Measurements from ENCODE around the gene HLA-DMA. TPM values are rescaled to one million over a fixed set of nuclear protein-coding genes. Genes with fewer than 3 reads are reported as not detected.

Gene HLA-DMA
- total RNA-seq, 2 experiments from 2014 or later = 54.0 to 54.3 TPM

DNA sequence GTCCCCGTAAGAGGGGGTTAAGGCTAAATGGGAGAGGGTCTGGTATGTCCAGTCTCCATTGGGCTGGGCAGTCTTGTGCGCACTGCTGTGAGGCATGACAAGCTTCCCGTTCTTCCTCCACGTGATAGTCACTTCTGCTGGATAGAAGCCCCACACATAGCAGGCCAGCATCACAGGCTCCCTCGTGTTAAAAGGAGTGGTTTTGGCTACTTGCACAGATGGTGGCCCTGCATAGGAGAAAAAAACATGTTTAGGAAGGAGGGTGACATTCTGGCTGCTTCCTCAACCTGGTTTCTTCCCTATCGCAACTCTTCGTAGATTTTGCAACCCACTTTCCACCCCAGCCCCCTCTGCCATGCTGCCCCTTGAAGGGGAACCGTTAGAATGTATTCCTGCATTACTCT, 15.7 kb downstream of the HLA-DMA start:
- DNase-seq = no peak
- POLR2A ChIA-PET = interaction anchor here (8.5 kb wide), 1 partner anchor 33 kb away, joined by 303 read pairs; the partner anchor contains the start of gene BRD2
- no peak overlapping the region for H3K27ac Mint-ChIP-seq
- CTCF ChIA-PET = interaction anchor here (1.3 to 8.6 kb wide), 2 partner anchors 17 to 47 kb away, joined by 4 to 136 read pairs; partner anchors contain the start of gene HLA-DMA
- peaks cover 23% of the 10 kb centered on the region for H3K36me3 Mint-ChIP-seq (ENCODE audit: low read depth)
- H3K4me3 Mint-ChIP-seq = no peak overlapping the region
- no peaks in the 10 kb centered on the region for H3K27me3 Mint-ChIP-seq
- no peaks in the 10 kb centered on the region for H3K9me3 Mint-ChIP-seq
- peaks cover 33% of the 10 kb centered on the region for H3K4me1 Mint-ChIP-seq

DNA sequence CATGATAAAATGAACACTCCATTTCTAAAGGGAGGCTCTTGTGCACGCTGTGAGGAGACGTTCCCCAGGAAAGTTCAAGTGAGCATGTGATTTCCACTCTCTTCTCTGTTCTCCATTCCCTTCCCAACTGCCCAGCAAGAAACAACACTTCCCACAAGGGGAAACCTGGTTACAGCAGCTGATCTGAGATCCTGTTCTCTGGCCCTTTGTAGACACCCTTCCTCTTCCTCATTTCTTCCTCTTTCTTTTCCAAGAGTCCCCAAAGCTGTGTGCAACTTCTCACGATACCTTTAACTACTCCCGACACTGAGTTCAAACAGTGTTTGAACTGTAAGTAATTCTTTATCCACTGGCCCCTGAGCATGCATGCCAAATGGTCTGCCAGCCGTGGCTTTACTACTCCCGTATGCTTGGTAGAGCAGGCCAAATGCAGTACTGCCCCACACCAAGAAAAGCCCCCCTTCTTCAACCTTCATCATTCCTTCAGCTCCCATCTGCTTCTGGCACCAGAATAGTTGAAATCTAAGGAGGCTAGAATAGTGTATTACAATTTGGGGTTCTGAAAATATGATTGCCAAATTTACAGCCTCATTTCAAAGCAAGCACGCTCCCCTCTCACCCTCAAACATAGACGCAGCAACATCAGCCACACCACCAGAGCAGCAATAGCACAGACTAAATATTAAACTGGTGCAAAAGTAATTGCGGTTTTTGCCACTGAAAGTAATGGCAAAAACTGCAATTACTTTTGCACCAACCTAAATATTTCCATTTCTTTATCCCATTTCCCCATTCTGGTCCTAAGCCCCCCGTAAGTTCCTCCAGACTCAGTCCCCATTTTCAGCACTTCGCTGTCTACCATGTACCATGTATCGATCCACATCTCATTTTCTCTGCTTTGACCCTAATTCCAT, 16.4 kb downstream of the HLA-DMA start:
- Mint-ChIP-seq H3K27me3 (no peaks in the 10 kb centered on the region), H3K4me3 (no peak overlapping the region), H3K27ac (no peak overlapping the region), H3K4me1 (peaks cover 26% of the 10 kb centered on the region), H3K9me3 (no peaks in the 10 kb centered on the region), H3K36me3 (ENCODE audit: low read depth) (peaks cover 23% of the 10 kb centered on the region)
- ChIA-PET POLR2A (interaction anchor here (0.8 to 7.1 kb wide), 5 partner anchors 8 to 48 kb away, joined by 3 to 135 read pairs (median 3); partner anchors contain the start of gene BRD2), CTCF (interaction anchor here (0.8 to 7.0 kb wide), 6 partner anchors 10 to 49 kb away, joined by 3 to 140 read pairs (median 12); no protein-coding TSS in a partner anchor)
- DNase-seq = no peak

DNA sequence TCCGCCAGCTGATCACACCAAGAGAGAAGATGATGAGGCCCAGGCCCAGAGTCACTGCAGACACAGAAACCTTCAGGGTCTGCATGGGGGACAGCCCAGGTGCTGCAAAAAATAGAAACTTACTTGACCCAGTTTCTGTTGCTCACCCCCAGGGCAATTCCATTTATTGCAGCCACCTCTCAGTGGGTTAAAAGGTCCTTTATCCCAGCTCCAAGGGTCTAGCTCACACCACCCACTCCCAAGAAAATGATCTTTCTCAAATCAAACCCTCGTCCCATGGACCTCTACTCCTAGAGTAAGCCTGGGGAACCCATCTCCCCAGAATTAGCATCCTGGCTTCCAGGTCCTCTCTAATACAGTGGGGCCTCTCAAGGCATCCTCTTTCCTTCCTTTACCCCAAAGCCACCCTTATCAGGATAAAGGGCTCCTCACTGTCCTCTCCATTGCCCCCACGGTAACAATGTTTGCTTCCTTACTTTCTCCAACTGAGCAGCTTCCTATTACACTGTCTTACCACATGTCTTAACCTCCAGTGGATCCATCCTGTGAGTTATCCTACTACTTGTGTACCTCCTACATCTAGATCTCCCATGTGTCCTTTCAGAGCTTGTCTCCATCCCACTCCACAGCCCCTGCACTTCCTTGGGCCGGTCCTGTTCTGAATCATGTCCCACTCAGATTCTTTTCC, 17.2 kb downstream of the HLA-DMA start:
- Mint-ChIP-seq H3K27me3 (no peaks in the 10 kb centered on the region), H3K4me1 (peaks cover 23% of the 10 kb centered on the region), H3K9me3 (no peaks in the 10 kb centered on the region), H3K36me3 (ENCODE audit: low read depth) (peaks cover 23% of the 10 kb centered on the region), H3K4me3 (no peak overlapping the region), H3K27ac (no peak overlapping the region)
- no peak for DNase-seq
- ChIA-PET CTCF (interaction anchor here (0.8 to 7.0 kb wide), 7 partner anchors 9 to 50 kb away, joined by 3 to 140 read pairs (median 5); partner anchors contain the start of gene HLA-DMA), POLR2A (interaction anchor here (0.8 to 7.1 kb wide), 6 partner anchors 9 to 49 kb away, joined by 3 to 135 read pairs (median 4); partner anchors contain the start of genes BRD2 and HLA-DMA)

DNA sequence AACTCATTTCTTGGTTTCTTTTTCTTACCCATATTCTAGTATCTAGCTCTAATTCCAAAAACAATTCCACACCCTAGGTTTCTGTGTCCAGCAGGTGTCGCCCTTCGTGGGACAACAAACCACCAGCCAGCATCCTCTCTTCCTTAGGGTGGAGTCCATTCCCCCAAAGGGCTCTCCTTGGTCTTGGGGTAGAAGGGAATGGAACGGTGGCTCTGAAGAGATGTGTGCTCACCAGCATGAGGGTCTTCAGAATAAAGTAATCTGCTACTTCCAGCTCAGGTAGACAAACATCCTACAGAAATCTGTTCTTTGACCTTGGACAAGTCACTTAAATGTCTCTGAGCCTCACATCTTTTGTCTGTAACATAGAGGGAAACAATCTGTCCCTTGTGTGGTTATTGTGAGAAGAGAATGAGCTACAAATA, 19.2 kb downstream of the HLA-DMA start:
- Mint-ChIP-seq H3K9me3 (no peaks in the 10 kb centered on the region), H3K27me3 (peaks cover 2% of the 10 kb centered on the region), H3K27ac (no peak overlapping the region), H3K4me3 (no peak overlapping the region), H3K4me1 (peaks cover 16% of the 10 kb centered on the region), H3K36me3 (ENCODE audit: low read depth) (peaks cover 23% of the 10 kb centered on the region)
- DNase-seq = peak; percentile 79
- POLR2A ChIA-PET = interaction anchor here (0.6 to 7.1 kb wide), 16 partner anchors 9 to 88 kb away, joined by 3 to 135 read pairs (median 4); partner anchors contain the start of genes BRD2 and HLA-DMA
- CTCF ChIA-PET = interaction anchor here (0.6 to 7.0 kb wide), 37 partner anchors 8 to 315 kb away, joined by 3 to 181 read pairs (median 7); partner anchors contain the start of genes BRD2, HLA-DMA, HLA-DPA1 and HLA-DPB1

DNA sequence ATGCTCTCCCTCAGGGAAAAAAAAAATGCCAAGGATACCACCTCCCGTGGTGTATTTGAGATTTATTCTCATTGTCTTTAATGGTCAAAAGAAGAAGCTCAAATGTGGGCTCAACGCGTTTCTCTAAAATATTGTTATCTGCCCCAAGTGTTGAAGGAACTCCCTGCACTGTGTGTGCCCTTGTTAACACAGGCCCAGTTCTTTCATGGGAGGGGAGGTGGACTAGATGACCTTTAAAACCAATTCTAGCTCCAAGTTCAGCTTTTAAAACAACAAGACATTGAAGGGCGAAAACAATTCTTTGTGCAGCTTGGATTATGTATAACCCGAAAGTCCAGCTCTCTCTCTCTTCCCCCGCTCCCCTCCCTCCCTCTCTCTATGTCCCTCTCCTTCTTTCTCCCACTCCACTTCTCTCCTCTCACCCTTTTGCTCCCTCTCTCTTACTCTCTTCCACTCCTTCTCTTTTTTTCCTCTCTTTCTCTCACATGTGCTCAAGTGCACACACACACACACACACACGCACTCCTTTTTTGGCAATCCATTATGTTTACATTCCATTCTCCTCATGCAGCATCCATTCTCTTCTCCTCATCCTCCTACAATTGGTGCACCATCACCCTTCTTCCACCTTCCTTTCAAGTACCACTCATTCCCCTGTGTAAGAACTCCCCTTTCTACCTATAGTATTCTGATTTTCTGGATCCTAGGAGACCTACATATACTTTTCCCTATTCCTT, 20.6 kb downstream of the HLA-DMA start:
- CTCF ChIA-PET = interaction anchor here (0.8 to 7.0 kb wide), 14 partner anchors 13 to 251 kb away, joined by 3 to 181 read pairs (median 7); partner anchors contain the start of genes BRD2, HLA-DMA, HLA-DPB1 and TAP2
- Mint-ChIP-seq H3K4me1 (peaks cover 14% of the 10 kb centered on the region), H3K36me3 (ENCODE audit: low read depth) (peaks cover 13% of the 10 kb centered on the region), H3K27me3 (peaks cover 2% of the 10 kb centered on the region), H3K27ac (no peak overlapping the region), H3K9me3 (no peaks in the 10 kb centered on the region), H3K4me3 (no peak overlapping the region)
- POLR2A ChIA-PET = interaction anchor here (1.0 to 7.1 kb wide), 5 partner anchors 10 to 94 kb away, joined by 3 to 135 read pairs (median 10); partner anchors contain the start of genes BRD2, HLA-DMA and TAP2
- no peak for DNase-seq

DNA sequence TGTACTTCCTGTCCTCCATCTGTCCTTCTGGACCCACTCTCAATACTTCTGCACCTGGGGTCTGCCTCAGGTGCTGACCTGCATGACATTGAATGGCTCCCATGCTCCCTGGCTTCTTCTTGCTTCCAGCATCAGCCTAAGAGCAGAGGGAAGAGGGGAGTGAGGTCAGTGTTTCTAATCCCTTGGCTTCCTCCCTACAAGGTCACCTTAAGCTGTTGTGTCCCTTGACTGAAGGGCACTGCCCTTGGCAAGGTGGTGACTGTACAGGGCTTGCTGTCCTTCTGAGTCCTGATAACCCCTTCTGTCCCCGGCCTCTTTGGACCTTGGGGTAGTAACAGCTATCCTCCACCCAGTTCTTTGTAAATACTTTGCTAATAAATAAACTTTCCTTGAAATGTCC, 21.7 kb downstream of the HLA-DMA start:
- Mint-ChIP-seq H3K36me3 (ENCODE audit: low read depth) (peaks cover 5% of the 10 kb centered on the region), H3K9me3 (no peaks in the 10 kb centered on the region), H3K27ac (no peak overlapping the region), H3K4me3 (no peak overlapping the region), H3K4me1 (peaks cover 14% of the 10 kb centered on the region), H3K27me3 (peaks cover 3% of the 10 kb centered on the region)
- DNase-seq = no peak
- CTCF ChIA-PET = interaction anchor here (1.0 to 7.0 kb wide), 5 partner anchors 12 to 54 kb away, joined by 4 to 181 read pairs (median 62); partner anchors contain the start of gene HLA-DMA
- POLR2A ChIA-PET = interaction anchor here (1.0 to 7.1 kb wide), 3 partner anchors 36 to 93 kb away, joined by 3 to 135 read pairs (median 3); partner anchors contain the start of genes BRD2 and TAP2

DNA sequence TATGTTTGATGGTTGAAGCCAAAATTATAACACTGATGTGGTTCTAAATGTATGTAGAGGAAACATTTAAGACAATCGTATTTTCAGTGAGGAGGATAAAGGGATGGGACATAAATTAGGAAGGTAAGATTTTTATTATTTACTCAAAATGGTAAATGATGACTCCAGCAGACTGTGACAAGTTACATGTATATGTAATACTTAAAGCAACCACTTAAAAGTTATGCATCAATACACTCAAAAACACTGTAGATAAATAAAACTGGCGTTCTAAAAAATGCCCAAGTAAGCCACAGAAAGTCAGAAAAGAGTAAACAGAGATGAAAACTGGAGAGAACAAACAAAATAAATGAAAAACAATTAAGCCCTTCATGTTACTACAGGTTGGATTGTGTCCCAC, 30.8 kb downstream of the HLA-DMA start:
- Mint-ChIP-seq H3K27ac (no peak overlapping the region), H3K27me3 (peaks cover 21% of the 10 kb centered on the region), H3K4me1 (peaks cover 2% of the 10 kb centered on the region), H3K9me3 (no peaks in the 10 kb centered on the region), H3K4me3 (no peak overlapping the region), H3K36me3 (ENCODE audit: low read depth) (no peaks in the 10 kb centered on the region)
- ChIA-PET CTCF (interaction anchor here (1.6 to 3.0 kb wide), 2 partner anchors 12 to 63 kb away, joined by 6 to 11 read pairs; no protein-coding TSS in a partner anchor), POLR2A (no interaction called here)
- DNase-seq = no peak

DNA sequence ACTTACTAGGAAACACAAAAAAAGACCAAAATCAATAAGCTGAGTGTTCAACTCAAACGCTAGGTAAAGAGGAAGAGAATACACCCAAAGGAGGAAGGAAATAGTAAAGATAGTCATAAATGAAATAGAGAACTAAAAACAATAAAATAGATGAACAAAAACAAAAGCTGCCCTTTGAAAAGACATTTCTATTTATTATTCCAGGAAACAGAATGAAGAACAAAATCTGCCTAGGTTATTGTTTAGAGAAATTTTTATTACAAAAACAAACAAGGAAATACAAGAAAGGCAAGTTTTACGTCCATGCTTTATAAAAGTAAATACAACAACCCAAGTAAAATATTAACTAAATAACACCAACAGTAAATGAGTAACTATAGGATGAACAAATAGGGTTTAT, 32.2 kb downstream of the HLA-DMA start:
- H3K36me3 Mint-ChIP-seq (ENCODE audit: low read depth) = no peaks in the 10 kb centered on the region
- H3K4me3 Mint-ChIP-seq = no peak overlapping the region
- ChIA-PET POLR2A (interaction anchor here (0.6 to 1.1 kb wide), 2 partner anchors 52 to 66 kb away, joined by 3 read pairs; partner anchors contain the start of gene PSMB9), CTCF (interaction anchor here (0.5 to 3.0 kb wide), 3 partner anchors 13 to 465 kb away, joined by 3 to 11 read pairs (median 5); no protein-coding TSS in a partner anchor)
- H3K4me1 Mint-ChIP-seq = peaks cover 8% of the 10 kb centered on the region
- H3K27ac Mint-ChIP-seq = no peak overlapping the region
- DNase-seq = no peak
- peaks cover 23% of the 10 kb centered on the region for H3K27me3 Mint-ChIP-seq
- no peaks in the 10 kb centered on the region for H3K9me3 Mint-ChIP-seq

DNA sequence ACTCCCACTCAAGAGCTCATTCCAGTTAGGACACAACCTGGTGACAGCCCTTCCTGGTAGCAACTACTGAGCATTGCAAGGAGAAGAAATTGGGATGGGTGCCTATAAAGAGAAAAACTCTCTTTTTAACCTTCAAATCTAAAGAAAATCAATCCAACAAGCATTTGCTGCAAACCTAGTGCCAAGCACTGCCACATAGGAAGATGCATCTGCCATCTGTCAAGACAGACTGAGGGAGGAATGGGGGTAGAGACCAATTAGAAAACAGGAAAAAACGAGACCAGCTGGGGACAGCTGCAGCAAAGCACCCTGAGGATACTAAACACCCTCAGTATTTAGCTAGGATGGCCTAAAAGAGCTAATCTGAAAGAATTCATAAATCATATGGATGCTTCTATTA, 39.9 kb downstream of the HLA-DMA start:
- no peak overlapping the region for H3K4me3 Mint-ChIP-seq
- peaks cover 8% of the 10 kb centered on the region for H3K4me1 Mint-ChIP-seq
- H3K9me3 Mint-ChIP-seq = no peaks in the 10 kb centered on the region
- ChIA-PET POLR2A (no interaction called here), CTCF (interaction anchor here (0.8 to 3.9 kb wide), 4 partner anchors 22 to 245 kb away, joined by 3 to 20 read pairs (median 5); no protein-coding TSS in a partner anchor)
- H3K27ac Mint-ChIP-seq = no peak overlapping the region
- H3K36me3 Mint-ChIP-seq (ENCODE audit: low read depth) = no peaks in the 10 kb centered on the region
- DNase-seq = no peak
- H3K27me3 Mint-ChIP-seq = peaks cover 44% of the 10 kb centered on the region

DNA sequence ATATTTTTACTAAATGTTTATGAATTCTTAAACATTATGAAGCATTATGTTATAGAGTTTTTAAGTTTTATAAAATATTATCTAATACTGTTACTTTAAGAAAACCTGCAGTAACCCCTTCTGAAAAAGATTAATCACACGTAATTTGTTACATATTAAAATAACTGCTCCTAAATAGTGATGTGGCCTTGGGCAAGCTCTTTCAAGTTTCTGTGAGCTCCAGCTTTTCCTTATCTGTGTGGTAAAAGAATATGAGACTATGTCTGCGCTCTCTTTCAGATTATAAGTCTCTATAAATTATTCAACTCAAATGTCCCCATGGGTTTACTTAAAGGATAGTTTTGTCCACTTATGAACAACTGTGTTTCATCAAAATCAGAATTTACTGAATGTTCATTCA, 44.0 kb downstream of the HLA-DMA start:
- H3K9me3 Mint-ChIP-seq = no peaks in the 10 kb centered on the region

DNA sequence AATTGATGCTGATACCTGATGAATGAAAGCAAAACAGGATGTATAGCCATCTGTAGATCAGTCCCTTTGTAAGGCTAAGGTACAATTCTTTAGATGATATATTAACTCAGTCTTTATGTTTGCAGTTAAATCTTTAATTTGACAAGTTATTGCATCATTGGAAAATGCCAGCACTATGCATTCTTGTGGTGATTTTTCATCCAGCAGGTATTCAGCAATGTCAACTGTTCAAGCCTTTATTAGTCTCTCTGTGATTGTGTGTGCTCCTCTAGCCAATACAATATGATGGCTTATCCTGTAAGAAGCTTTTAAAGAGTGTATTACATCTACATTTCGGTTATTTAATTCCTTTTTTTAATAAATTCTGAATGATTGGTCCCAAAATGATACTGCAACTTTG, 46.4 kb downstream of the HLA-DMA start:
- Mint-ChIP-seq H3K36me3 (ENCODE audit: low read depth) (peaks cover 5% of the 10 kb centered on the region), H3K4me3 (no peak overlapping the region), H3K27me3 (peaks cover 22% of the 10 kb centered on the region), H3K4me1 (no peaks in the 10 kb centered on the region), H3K27ac (no peak overlapping the region), H3K9me3 (no peaks in the 10 kb centered on the region)
- CTCF ChIA-PET = no interaction called here
- no peak for DNase-seq
- POLR2A ChIA-PET = no interaction called here

More for the DNA sequence above, 44.0 kb downstream of the HLA-DMA start:
- Mint-ChIP-seq H3K27ac (no peak overlapping the region), H3K4me1 (no peaks in the 10 kb centered on the region), H3K36me3 (ENCODE audit: low read depth) (peaks cover 2% of the 10 kb centered on the region), H3K27me3 (peaks cover 35% of the 10 kb centered on the region), H3K4me3 (no peak overlapping the region)
- CTCF ChIA-PET = interaction anchor here (0.6 kb wide), 1 partner anchor 86 kb away, joined by 4 read pairs; no protein-coding TSS in a partner anchor
- no peak for DNase-seq
- POLR2A ChIA-PET = no interaction called here

Data from activated CD4-positive, alpha-beta memory T cell treated with anti-CD3 and anti-CD28 coated beads, Interleukin-2, amount 10 ng/mL, durations not matched to agents 7 days and 5 days (primary cell).